ENCODE results near the gene LAPTM5. TPM values are rescaled to one million over a fixed set of nuclear protein-coding genes. Genes with fewer than 3 reads are reported as not detected.
A peak's percentile ranks its signal among the peaks of the same experiment; 100 is the strongest.

Gene LAPTM5
- total and polyA plus RNA-seq, 2 donors (not counting 3 experiments of a cell fraction or from before 2014, with no cell fraction given), result 83.4 to 95.2 TPM

DNA sequence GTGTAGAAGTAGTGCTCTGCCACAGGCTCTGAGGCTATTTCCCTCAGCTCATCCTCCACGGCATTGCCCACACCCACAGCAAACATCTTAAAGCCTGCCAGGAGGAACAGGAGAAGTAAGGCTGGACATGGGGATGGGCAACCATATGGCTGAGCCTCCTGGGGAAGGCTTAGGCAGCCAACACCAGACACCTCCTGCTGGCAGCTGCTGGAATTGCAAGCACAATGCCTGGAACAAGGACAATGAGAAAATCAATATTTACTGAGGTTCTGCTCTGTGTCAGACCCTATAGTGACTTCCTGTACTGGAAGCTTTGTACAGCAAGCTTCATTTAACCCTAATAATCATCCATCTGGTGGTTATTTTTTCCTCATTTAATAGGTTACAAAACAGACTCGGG lies 42.4 kb downstream of the LAPTM5 start:
- TF ChIP-seq EZH2 (IDR thresholded peaks at IDR 0.05; ENCODE audit: borderline replicate concordance, low read depth, low read length, severe bottlenecking) (no peak), POLR2AphosphoS5 (IDR thresholded peaks at IDR 0.05; ENCODE audit: insufficient read depth, low read depth, low read length) (no peak), FOS (IDR thresholded peaks at IDR 0.05; ENCODE audit: borderline replicate concordance, insufficient read depth, low read length) (no peak), MYC (IDR thresholded peaks at IDR 0.05; ENCODE audit: low read depth, low read length) (no peak), JUN (IDR thresholded peaks at IDR 0.05; ENCODE audit: borderline replicate concordance, insufficient read depth, insufficient read length, low read depth) (no peak)
- TF ChIP-seq, protein P1, sequence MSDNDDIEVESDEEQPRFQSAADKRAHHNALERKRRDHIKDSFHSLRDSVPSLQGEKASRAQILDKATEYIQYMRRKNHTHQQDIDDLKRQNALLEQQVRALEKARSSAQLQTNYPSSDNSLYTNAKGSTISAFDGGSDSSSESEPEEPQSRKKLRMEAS (IDR thresholded peaks at IDR 0.05; ENCODE audit: insufficient read depth, insufficient read length), result no peak
- TF ChIP-seq, protein P2, sequence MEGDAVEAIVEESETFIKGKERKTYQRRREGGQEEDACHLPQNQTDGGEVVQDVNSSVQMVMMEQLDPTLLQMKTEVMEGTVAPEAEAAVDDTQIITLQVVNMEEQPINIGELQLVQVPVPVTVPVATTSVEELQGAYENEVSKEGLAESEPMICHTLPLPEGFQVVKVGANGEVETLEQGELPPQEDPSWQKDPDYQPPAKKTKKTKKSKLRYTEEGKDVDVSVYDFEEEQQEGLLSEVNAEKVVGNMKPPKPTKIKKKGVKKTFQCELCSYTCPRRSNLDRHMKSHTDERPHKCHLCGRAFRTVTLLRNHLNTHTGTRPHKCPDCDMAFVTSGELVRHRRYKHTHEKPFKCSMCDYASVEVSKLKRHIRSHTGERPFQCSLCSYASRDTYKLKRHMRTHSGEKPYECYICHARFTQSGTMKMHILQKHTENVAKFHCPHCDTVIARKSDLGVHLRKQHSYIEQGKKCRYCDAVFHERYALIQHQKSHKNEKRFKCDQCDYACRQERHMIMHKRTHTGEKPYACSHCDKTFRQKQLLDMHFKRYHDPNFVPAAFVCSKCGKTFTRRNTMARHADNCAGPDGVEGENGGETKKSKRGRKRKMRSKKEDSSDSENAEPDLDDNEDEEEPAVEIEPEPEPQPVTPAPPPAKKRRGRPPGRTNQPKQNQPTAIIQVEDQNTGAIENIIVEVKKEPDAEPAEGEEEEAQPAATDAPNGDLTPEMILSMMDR (IDR thresholded peaks at IDR 0.05; ENCODE audit: extremely low read depth in 1 of 2, insufficient read depth in 1 of 2, low read depth in 1 of 2, low read length in 2 of 2), result peak; percentile 23 to 33
- no peaks in the 10 kb centered on the region for H3K9me3 ChIP-seq (replicated peaks; ENCODE audit: control insufficient read depth, insufficient read depth, low read length)
- H3K9ac ChIP-seq (replicated peaks; ENCODE audit: extremely low read depth, insufficient read depth, low read length), result no peak overlapping the region

More for the DNA sequence above, 42.4 kb downstream of the LAPTM5 start:
- Histone ChIP-seq H3K27ac (ENCODE audit: insufficient read depth, low read depth, low read length) (no peak overlapping the region), H3K36me3 (ENCODE audit: control insufficient read depth in 2 of 2, extremely low read depth in 1 of 2, insufficient read depth in 2 of 2, low read length in 2 of 2) (no peaks in the 10 kb centered on the region), H4K20me1 (replicated peaks; ENCODE audit: control insufficient read depth, extremely low read depth, insufficient read depth, low read length) (no peaks in the 10 kb centered on the region), H3K4me2 (ENCODE audit: insufficient read depth, low read length) (no peak overlapping the region), H3K9me1 (replicated peaks; ENCODE audit: control insufficient read depth, extremely low read depth, insufficient read depth, low read length) (no peaks in the 10 kb centered on the region), H3K4me3 (replicated peaks in 1 of 3; ENCODE audit: insufficient read depth in 1 of 3, low read depth in 1 of 3, low read length in 3 of 3) (no peak overlapping the region), H2AFZ (ENCODE audit: low read depth, low read length) (no peak overlapping the region), H3K79me2 (ENCODE audit: control insufficient read depth, insufficient read depth, low read length) (no peaks in the 10 kb centered on the region), H3K27me3 (ENCODE audit: control insufficient read depth in 2 of 2, insufficient read depth in 2 of 2, low read length in 2 of 2) (peaks cover 0 to 3% of the 10 kb centered on the region in 2 experiments), H3K4me1 (ENCODE audit: control insufficient read depth, extremely low read depth, insufficient read depth, low read length) (peaks cover 5% of the 10 kb centered on the region)
- ChIA-PET POLR2A (no interaction called here), CTCF (interaction anchor here (0.5 kb wide), 1 partner anchor 1455 kb away, joined by 3 read pairs; no protein-coding TSS in a partner anchor)
- DNase-seq (ENCODE audit: low read depth, low spot score), result no peak
- FAIRE-seq, result no peak
- BruUV-seq (replicated peaks), result no TSS peak
- intact Hi-C loops (cut with micrococcal nuclease), result no loop called here
- dilution Hi-C loops (cut with MboI; ENCODE audit: extremely low pct_ligation_motif_present, low sequenced_read_pairs), result no loop called here
